Measurements from ENCODE around the gene PLA2G5.

Gene PLA2G5

DNA sequence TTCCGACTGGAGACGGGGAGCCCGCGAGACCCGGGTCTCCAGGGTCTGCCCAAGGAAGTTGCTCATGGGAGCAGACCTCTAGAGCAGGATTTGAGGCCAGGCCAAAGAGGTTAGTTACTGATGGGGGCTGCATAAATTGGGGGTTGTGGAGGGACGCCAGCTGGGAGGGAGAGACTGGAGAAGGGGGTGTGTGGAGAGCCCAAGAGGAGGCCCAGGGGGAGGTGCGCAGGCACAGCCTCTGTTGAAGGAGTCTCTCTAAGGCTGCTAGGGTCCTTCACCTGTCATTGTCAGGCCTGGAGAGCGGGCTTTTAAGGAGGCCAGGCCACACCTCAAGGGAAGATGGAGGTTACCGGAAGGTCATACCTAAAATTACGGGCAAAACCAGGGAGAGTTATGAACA lies 363 bp downstream of the PLA2G5 start:
- FAIRE-seq, result no peak

DNA sequence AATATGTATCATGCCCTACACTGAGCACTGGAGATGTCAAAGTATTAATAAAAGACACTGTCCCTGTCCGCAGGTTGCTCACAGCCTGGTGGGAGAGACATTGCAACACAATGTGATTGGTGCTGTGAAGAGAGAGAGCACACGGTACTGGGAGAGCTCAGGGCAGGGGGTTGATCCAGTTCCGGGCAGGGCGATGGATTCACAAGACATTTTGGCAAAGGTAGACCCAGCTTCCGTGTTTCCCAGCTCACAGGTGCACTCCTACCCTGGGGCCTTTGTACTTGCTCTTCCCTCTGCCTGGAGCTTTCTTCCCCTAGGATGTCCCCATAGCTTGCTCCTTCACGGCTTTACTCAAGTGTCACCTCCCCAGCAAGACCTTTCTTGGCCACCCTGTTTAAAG lies 1.4 kb downstream of the PLA2G5 start:
- no peak for FAIRE-seq

DNA sequence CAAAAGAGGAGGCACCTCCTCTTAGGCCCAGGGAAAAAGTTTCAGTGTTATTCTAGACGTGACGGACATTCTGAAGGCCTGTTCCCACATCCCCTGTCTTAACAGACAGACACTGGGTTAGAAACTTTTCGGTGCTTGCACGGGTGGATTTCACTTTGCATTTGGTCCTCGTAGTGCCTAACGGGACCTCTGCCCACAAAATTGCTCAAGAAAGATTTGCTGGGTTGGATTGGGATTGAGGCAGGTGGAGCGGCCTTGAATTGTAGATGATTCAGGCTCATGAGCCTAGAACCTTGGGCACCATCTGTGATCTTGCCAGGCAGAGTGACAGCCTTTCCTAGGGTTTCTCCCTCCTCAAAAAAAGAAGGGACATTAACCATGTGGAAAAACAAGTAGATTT lies 2.8 kb downstream of the PLA2G5 start:
- FAIRE-seq, result no peak

DNA sequence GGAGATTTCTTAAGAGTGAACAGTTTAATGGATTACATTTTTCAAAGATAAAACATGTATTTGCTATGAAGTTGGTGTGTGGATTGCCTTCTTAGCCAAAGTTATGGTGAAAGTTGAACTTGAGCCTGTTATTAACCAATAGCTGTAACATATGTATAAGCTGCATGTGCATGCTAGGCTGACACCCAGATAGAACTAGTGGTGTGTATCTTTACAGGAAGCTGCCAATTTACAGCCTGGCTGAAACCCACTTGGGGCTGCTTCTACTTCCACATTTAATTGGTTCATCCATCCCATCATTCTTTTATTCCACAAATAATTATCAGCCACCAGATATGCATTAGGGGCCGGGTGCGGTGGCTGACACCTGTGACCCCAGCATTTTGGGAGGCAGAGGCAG lies 3.3 kb downstream of the PLA2G5 start:
- no peak for FAIRE-seq

DNA sequence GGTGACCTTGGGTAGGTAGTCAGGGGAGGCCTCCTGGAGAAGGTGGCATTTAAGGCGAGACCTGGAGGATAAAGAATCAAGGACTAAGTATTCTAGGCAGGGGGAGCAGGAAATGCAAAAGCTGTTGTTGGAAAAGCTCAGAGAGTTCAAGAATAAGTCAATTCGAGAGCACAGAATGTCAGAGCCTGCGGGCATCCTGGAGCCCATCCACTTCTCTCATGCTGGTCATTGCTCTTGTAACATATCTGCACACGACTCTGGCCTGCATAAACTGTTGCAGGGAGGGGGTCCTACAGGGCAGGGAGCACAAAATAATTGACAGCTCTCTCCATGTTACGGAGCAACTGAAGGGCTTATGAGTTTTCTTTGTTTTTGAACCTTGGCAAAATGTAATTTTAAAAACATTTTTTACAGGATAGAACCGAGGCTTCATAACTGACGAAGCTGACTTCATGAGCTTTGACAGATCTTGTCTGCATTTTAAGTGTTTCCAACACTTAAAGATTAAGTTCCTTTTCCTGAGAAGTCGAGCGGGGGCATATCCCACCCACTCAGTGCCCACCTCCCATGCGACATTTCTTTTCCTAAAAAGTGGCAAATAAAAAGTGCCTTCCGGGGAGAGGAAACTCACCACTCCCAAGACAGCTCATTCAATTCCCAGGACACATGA lies 4.2 kb downstream of the PLA2G5 start:
- FAIRE-seq, result no peak

DNA sequence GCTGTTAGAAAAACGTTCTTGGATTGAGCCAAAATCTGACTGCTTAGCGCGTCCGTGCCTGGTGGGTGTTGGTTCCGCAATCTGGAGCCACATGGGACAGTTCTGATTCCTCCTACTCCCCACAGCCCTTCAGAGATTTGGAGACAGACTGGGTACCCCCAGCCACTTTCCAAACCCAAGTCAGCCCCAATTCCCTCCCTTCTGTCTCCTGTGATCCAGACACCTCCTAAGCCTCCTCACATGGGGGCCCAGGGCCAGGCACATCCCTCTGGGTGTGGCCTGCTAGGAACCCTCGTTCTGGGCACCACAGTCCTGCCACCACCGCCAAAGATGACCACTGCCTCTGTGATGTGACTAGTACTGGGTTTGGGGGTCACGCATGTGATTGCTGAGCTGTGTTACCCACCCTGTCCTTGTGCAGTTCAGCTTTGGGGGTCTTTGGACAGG lies 4.8 kb downstream of the PLA2G5 start:
- FAIRE-seq, result no peak

DNA sequence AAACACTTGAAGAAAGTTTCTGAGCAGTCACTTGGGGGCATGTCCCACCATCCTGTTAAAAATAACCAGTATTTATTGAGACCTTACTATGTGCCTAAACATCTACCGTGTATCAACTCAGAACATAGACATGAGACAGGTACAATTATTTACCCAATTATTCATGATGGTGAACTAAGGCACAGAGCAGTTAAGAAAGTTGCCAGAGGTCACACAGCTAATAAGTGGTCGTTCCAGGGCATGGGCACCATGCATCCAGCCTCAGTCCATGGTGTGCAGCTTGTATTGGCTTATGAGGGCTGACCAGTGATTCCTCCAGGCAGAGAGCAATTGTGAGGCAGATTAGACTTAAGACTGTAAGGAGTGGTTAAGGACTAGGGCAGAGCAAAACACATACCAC lies 5.4 kb downstream of the PLA2G5 start:
- FAIRE-seq, result no peak

DNA sequence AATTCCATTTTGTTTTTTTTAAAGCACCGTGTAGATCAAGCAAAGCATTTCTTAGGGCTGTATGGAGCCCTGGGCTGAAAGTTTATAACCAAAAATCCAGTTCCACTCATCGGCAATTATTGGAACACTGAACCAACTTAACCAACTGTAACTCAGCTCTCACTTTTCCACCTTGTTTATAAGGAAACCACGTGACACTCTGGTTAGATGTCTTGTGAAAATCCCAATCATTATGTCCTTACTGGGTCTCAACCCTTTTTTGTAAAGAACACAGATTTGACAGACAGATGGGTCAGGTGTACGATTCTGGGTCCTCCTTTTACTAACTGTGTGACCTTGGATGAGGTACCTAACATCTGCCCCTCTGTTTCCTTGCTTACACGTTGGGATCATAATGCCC lies 6.2 kb downstream of the PLA2G5 start:
- FAIRE-seq, result no peak

DNA sequence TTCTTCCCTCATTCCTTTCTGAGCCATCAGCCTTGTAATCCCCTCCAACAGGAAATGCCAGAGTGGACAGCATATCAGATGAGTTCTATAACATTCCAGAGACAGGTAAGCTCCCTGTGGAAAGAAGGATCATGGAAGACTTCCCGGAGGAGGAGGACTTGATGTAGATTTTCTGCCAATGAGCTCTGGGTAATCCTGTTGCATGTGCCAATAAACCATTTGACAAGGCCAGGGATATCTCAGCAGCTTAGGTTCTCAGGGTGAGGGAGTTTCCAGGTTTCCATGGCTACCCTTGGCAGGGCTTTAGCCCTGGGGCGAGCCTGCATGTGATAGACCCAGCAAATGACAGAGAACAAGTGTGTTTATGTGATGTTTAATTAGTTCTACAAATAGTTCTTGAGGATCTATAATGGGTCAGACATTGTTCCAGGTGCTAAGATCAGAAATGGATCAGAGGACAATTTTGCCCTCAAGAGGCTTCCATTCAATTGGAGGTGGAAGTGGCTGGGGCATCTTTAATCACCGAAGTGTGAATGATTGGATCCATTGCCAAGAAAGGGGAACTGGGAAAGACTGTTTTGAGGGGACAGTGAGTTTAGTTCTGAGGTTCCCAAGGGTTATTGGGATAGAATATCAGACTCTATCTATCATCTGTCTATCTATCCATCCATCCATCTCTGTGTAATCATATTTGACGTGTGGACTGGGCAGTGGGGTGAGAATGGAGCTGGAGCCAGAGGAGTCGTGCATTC lies 6.9 kb downstream of the PLA2G5 start:
- no peak for FAIRE-seq

DNA sequence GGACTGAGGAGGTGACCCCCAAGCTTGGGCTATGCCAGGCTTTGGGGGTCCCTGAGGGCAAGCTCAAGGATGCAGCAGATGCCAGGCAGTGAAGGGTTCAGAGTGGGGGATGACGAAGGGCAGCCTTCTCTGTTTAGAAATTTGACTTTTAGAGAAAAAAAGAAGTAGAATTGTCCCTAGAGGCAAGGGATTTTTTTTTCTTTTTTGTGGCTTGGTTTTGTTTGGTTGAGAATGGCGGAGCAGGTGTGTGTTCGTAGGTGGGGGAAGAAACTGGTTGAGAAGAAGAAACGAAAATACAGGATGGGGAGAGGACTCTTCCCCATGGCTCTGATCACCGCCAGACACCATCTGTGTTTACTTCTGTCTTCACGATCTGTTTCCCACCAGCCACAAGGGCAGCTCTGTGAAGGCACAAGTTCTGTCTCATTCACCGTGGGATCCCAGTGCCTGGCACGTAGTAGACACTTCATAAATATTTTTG lies 8.2 kb downstream of the PLA2G5 start:
- no peak for FAIRE-seq

DNA sequence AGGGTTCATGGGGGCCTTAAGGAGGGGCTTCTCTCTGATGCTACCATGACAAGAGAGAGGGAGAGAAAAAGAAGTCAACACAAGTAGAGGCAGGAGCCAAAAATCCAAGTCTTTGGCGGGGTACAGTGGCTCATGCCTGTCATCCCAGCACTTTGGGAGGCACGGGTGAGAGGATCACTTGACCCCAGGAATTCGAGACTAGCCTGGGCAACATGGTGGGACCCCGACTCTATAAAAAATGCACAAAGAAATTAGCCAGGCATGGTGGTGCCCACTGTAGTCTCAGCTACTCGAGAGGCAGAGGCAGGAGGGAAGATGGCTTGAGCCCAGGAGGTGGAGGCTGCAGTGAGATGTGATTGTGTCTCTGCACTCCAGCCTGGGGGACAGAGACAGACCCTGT lies 8.7 kb downstream of the PLA2G5 start:
- no peak for FAIRE-seq

DNA sequence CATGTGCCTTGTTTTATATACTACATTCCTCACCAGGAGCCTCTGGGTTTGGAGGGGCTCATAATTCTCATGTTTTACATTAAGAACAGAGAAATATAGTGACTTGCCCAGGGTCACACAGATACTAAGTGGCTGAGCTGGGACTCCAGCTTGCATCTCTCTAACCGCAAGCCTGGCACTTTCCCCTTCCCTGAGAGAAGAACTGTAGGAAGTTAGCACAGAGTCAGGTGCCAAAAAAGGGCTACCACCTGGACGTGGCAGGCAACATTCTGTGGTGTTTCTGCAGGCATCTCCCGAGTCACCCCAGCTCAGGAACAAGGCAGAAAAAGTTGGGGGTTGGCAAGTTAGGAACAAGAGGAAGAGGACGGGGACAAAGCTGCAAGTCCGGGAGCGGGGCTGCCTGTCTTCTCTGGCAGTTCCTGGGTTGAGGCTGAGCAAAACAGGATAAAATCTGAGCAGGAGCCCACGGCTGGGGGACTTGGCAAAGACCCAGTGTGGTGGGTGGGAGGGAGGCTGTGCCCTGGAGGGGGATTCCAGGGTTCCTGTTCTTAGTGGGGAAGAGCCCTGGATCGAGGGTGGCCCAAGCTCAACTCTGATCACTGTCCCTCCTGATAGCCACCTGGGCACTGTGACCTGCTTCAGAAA lies 9.8 kb downstream of the PLA2G5 start:
- FAIRE-seq, result no peak

DNA sequence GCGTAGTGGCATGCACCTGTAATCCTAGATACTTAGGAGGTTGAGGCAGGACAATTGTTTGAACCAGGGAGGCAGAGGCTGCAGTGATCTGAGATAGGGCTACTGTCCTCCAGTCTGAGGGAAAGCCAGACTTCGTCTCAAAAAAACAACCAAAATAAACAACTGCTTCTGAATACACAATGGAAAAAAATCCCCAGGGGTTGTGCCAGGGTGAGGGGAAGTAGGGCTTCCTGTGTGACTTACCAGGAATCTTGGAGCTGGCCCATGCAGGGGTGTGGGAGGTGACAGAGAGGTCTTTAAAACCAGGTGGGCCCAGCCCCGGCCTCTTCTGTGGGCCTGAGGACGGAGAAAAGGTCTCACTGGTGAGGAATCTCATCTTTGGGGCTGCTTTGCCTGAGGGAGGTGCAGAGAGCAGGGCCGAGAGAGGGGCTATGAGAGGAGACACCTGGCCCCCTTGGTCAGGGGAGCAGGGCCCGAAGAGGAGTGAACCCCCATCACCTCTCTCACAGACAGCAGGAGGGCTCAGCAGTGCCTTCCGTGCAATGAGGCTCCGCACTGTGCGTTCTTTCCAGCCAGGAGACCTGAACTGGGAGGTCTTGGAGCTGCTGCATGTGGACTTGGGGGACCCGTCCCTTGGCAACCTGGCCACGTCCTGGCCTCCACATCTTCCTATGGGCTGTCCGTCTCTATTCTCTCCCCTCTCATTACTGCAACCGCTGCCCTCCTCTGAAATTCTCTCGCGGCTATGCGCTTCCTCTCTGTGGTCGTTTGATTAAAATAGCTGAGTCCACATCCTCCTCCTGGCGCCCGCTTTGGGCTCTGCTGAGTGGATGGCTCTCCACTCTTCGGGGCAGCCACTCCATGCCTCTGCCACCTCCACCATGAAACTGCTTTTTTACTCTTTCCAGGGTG lies 10.7 kb downstream of the PLA2G5 start:
- FAIRE-seq, result no peak

DNA sequence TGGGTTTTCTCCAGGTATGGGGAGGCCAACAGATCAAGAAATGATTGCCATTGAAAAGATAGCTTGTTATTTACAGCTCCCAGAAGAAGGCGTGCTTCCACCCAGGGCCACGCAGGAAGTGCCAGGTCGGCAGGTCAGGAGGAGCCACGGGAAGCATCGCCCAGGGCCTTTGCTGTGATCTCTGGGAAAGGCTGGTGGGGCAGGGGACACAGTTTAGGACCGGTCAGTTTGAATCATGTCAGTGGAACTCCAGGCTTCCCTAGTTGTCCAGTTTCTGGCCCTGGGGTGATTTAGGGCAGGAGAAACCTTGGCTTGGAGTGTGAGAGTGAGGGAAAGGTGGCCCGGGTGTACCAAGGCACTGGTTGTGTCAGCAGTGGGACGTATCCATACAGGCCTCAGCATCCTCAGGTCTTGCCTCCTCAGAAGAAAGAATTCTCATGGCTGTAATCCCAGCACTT lies 11.4 kb downstream of the PLA2G5 start:
- no peak for FAIRE-seq

DNA sequence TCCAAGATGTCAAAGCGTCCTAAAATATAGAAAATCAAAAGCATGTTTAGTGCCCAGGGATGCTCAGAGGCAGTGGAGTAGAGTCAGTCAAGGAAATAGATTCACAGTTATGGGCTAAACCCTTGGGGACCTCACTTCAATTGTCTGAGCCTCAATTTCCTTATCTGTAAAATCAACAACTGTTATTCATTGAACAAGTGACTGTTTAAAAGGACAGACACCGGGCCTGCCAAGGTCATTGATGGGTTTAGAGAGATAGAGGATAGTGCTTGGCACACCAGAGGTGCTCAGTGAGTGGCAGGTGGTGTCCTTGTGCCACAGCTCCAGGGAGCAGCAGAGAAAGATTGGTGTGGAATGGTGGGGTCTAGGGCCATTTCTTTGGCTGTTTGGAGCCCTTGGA lies 12.8 kb downstream of the PLA2G5 start:
- no peak for FAIRE-seq

DNA sequence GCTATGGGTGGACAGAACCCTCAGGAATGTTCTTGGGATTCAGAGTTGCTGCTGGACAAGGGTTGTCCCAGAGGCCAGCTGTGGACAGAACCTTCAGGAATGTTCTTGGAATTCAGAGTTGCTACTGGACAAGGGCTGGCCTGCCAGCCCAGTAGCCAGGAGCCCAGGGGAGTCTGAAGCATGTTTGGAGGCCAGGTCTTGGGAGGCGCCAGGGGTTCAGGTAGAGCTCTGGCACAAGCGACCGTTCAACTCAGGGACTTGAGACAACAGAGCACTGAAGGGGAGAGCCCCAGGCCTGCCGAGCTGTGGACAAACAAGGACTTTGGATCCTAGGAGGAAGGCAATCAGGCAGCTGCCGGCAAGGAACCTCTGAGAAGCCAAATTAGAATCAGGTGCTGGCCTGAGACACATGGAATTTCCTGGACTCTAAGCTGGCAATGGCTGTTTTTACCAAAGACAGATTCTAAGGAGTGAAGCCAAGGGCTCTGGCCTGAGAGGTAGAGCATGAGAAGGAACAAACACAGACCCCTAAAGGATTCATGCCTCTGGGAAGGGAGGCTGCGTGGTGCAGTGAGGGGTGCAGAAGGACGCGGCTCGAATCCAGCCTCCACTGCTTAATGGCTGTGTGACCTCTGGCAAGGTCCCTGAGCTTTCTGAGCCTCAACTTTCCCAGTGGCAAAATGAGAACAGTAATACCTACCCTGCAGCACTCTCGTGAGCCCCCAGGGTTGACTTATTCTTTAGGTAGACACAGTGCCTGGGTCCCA lies 13.4 kb downstream of the PLA2G5 start:
- no peak for FAIRE-seq

DNA sequence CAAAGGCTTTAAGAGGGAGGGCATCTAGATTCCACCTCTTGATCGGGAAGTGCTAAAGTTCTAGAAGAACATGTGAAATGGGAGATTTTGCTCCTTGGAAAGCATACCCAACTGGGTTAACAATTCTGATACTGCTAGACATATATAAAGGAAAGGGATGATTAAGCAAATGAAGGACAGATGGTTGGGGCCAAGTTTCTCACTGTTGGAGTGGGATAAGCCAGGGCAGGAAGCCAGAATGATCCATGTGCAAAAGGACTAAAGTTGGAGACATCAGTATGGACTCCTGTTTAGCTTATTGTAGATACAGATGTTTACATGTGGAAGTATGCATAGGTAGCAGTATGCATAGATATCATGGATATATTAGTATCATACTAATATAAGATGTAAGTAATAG lies 16.8 kb downstream of the PLA2G5 start:
- FAIRE-seq, result no peak

DNA sequence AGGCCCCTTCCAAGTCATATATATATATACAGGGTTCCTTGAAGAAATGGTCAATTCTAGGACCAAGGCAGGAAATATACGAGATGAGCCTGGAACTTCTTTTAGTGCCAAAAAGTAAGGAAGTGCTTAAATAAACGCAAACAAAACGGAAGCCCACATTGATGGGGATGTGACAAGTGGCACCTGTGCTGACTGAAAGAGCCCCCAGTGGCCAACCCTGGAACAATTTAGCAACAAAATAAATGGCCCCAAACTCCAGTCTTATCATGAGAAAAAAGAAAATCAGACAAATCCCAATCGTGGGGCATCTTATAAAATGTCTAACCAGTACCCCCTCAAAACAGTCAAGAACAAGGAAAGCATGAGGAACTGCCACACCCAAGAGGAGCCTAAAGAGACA lies 17.7 kb downstream of the PLA2G5 start:
- FAIRE-seq, result no peak

DNA sequence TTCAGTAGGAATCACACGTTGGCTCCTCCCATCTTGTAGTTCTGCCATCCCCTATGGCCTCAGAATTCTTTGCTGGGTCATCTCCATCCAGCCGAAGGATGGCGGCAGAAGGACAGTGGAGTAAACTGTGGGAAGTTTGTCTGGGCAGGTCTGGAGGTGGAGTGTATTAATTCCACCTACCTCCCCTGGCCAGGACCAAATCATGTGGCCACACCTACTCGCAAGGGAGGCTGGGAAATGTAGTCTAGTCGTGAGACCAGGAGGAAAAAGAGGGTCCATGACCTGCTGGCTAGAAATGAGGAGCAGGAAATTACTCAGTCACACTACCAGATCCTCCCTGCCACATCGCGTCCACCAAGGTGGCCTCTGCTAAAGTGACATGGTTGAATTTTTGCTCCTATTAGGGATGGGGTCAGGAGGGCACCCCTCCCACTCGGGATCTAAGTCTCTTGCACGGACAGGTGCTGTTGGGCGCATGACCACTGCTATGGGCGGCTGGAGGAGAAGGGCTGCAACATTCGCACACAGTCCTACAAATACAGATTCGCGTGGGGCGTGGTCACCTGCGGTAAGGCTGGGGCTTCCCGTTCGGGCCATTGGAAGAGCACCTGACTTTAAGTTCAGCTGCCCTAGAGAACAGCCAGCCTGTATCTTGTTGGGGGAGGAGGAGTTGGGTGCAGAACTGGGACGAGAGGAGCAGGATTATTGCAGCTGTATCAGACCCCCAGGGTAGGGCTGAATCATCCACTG lies 19.5 kb downstream of the PLA2G5 start:
- no peak for FAIRE-seq

DNA sequence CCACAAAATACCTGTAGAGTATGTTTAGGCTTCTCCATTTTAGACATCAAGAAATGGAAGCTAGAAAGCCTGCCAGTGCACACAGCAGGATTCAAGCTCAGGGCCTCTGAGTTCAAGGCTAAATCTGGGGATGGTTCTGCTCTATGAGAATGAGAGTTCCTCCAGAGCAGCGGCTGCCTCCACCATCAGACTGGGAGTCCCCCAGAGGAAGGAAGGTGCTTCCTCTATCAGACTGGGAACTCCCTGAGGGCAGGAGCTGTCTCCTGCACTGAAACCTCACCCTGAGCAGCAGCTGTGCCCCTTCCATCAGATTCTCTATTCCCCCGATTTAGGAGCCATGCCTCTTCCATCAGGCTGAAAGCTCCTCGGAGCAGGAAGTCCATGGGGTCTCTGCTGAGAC lies 20.1 kb downstream of the PLA2G5 start:
- no peak for FAIRE-seq

DNA sequence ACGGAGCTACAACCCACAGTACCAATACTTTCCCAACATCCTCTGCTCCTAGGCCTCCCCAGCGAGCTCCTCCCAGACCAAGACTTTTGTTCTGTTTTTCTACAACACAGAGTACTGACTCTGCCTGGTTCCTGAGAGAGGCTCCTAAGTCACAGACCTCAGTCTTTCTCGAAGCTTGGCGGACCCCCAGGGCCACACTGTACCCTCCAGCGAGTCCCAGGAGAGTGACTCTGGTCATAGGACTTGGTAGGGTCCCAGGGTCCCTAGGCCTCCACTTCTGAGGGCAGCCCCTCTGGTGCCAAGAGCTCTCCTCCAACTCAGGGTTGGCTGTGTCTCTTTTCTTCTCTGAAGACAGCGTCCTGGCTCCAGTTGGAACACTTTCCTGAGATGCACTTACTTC lies 20.6 kb downstream of the PLA2G5 start:
- no peak for FAIRE-seq

Data from endometrium (tissue), 2 donors.